Measurements from ENCODE around the gene GPSM1.

GPSM1 gene

DNA sequence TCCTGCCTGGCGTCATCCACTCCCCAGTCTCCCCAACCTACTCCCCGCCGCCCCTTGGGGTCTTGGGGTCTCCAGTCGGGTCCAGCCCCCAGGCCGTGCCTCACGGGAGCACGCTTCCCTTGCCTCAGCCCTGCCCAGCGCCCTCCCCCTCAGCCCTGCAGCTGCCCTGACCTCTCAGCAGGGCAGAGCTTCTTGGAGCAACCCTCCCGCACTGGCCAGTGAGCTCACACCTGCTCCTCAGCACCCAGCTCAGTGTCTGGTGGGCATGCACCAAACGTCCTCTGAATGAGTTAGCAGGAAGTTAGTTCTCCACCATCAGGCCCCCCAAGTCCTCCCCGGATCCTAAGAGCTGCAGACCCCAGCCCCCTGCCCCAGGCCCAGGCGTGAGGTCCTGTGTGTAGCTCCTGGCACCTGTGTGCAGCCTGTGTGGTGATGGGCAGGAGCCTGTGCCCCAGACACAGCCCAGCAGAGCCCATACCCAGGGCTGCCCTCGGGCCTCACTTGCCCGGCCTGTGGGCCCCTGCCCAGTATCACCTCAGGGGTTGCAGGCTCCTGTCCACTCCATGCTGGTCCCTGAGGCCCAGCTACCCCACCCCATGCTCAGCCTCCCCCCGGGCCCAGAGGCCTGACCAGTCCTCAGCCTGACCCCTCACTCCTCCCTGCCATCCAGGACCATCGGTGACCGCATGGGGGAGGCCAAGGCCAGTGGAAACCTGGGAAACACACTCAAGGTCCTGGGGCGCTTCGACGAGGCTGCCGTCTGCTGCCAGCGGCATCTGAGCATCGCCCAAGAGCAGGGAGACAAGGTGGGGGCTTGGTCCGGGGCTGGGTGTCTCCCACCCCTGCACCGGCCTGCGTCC lies 8.2 kb downstream of the GPSM1 start:
- no peak for DNase-seq

GRCh38 chr9:136336156-136336870 lies 9.0 kb downstream of the GPSM1 start:
- DNase-seq: no peak

GRCh38 chr9:136336881-136337280 lies 9.5 kb downstream of the GPSM1 start:
- DNase-seq: no peak

- DNase-seq: no peak
Measured at GRCh38 chr9:136337416-136338395, 10.4 kb downstream of the GPSM1 start.

DNA sequence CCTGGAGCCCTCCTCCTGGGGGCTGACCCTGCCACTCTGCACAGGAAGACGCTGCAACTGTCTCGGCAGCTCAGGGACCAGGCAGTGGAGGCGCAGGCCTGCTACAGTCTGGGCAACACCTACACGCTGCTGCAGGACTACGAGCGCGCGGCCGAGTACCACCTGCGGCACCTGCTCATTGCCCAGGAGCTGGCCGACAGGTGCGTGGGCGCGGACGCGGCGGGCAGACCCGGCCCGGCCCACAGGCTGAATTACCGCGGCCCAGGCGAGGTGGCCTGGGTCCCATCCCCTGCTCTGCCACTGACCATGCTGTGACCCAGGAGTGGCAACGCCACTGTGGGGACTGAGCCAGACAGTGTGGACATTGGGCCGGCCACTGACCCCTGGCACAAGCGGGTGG lies 11.2 kb downstream of the GPSM1 start:
- no peak for DNase-seq

DNA sequence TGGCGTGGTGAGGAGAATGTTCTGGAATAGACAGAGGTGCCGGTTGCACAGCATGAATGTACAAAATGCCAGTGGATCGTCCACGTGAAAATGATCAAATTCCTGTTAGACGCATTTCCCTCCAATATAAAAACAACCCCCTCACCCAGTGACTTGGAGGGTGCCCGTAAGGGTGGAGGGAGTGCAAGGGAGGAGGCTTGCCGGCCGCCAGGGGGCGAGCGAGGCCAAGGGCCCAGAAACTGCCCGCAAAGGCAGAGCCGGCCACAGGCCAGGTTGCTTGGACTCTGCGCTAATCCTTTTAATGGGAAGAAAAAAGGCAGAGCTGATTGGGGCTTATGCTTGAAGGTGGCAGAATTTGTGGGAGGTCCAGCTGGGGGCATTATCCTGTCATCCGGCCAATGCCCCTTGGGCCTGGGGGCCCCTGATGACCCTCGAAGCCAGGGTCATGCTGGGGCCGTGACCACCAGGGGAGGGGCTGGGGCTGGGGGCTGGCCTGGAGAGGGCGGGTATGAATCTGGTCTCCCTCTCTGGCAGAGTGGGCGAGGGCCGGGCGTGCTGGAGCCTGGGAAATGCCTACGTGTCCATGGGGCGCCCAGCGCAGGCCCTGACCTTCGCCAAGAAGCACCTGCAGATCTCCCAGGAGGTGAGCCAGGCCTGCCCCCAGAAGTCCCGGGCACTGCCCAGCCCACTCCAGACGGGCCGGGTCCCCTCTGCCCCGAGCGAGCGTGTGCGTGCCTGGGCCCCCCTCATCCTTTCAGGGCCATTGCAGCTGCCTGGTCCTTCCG lies 12.0 kb downstream of the GPSM1 start:
- DNase-seq: no peak

GRCh38 chr9:136339958-136340310 lies 12.6 kb downstream of the GPSM1 start:
- no peak for DNase-seq

- DNase-seq: no peak
Measured at GRCh38 chr9:136340356-136341041, 13.2 kb downstream of the GPSM1 start.

GRCh38 chr9:136341042-136341655 lies 13.8 kb downstream of the GPSM1 start:
- DNase-seq: no peak

- no peak for DNase-seq
Measured at GRCh38 chr9:136341769-136342168, 14.4 kb downstream of the GPSM1 start.

DNA sequence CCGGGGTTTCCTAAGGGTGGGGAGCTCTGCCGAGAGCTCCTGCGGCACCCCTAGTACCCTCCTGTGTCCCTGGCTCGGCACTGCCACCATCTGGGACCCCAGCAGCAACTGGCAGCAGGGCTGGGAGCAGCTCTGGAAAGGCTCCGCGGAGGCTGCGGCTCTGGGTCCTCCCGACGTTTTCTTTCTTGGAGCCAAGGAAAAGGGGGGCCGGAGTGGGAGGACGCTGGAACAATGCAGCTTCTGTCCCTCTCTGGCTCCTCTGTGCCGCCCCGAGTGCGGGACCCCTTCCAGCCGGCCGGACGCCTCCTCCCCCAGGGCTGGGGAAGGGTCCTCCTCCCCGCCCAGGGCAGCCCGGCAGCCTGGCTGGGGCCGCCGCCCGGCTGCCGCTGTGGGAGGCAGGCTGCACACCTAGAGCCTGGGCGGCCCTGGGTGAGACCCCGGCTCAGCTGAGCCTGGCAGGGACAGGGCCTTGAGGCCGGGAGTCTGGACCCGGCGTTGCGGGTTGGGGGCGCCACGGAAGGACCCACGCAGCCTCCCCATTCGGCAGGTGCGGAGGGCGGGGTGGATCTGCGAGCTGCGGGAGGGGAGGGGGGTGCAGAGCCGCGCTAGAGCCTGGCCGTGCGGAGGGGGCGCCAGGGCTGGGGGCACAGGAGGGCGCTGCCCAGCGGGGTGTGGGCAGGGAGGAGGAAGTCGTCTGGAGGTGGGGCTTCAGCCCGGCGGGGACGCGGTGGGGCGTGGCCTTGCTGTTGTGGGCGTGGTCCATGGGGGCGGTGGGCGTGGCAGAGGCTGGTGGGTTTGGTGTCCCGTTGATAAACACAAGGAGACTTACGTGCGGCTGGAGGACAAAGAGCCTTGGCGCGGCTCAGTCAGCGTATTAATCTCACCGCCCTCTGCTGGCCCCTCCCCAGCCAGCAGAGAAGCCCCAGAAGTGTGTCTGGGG lies 15.1 kb downstream of the GPSM1 start:
- DNase-seq: no peak

DNA sequence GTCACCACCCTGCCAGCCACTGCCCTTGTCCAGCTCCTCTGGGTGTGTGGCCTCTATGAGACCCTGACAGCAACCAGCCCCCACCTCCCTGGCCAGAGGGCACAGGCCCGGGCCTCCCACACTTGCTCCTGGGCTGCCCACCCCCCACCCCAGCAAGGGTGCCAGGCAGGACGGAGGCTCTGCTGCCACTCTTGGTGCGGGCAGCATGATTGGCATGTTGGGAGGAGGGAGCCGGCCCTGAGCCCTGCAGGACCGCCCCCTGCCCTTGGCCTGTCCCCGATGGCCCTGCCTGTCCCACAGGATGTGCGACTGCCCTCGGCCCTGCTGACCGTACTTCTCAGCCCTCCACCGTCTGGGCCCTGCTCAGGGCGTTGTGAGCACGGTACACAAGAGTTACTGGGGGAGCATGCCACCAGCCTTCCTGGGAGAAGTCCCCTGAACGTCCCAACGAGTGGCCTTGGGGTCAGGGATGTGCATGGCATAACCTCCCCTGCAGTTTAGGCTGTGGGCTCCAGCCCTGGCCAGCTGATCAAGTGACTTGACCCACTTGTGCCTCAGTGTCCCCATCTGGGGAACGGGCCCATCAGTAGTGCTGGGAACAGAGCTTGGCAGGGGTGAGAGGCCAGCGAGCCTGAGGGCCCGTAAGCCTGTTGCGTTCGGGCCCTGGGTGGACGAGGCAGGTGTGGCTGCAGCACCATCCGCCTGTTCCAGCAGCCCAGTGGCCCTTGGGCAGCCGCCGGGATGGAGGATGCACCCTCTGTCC lies 16.0 kb downstream of the GPSM1 start:
- no peak for DNase-seq

DNA sequence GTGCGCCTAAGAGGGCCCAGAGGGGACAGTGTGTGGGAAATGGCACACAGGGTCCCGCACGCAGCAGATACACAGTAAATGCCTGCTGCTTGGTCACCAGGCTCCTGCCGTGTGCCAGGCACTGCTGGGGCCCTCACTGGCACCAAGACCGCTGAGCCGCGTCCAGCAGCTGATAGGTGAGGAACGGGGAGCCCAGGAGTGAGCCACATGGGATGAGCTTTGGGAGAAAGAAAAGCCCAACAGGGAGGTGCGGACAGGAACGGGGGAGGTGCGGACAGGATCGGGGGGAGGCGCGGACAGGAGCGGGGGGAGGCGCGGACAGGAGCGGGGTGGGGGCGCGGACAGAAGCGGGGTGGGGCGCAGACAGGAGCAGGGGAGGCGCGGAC lies 16.5 kb downstream of the GPSM1 start:
- DNase-seq: no peak

DNA sequence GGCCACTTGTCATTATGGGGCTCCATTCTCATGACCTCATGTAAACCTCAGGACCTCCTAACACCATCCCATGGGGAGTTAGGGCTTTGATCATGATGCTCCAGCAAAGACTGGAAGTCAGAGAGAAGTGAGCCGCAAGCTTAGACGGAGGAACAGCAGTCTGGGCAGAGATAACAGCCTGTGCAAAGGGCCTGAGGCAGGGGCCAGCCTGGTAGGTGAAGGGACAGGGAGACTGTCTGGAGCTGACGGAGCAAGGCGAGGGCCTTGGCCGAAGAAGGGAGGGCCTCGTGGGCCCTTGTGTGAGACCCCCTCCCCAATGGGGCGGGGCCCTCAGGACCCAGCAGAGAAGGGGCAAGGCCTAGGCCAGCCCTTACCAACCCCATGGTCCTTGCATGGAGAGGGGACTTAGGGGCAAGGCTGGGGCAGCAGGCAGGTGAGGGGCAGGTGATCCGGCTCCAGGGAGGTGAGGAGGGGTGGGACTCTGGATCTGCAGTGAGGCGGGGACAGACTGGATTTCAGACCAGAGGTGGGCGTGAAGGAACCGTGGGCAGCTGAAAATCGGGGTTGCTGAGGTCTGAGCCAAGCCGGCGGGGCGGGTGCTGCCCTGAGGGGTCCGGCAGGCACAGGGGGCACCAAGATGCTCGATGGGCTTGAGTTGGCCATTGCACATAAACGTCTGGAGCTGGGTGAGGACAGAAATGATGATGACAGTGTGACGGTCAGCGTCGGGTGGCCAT lies 17.4 kb downstream of the GPSM1 start:
- no peak for DNase-seq

GRCh38 chr9:136345281-136346156 lies 18.2 kb downstream of the GPSM1 start:
- no peak for DNase-seq

GRCh38 chr9:136346157-136346481 lies 18.8 kb downstream of the GPSM1 start:
- DNase-seq: no peak

DNA sequence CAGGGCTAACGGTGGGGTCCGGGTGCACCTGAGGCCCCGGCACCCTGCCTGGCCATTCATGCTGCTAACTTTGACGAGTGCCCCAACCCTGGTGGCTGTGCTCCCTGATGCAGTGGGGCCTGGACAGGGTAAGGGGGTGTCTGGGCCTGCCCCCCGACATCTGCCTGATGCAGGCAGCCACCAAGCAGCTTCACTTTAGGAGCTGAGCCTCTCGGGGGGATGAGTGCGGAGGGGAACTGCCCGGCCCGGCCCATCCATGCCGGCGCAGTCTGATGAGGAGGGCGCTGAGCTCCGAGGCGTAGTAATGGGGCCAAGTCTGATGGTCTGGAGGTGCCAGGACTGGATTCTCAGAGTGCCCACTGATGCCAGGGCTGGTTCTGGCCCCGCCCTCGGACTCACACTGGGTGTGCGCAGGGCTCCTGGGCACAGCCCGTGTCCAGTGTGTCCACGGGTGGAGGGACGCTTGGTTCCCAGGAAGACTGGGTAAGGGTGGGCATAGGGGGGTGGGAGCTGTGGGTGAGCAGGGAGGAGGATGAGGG lies 19.7 kb downstream of the GPSM1 start:
- DNase-seq: no peak
